GM13976 (cell line): ENCODE measurements around the gene SLC39A13.
"Not testable (repeated sequence)": the region's sequence is repeated elsewhere in the genome, so short reads cannot be mapped to it uniquely, and the experiment has no call there.

Source experiments
- DNase-seq: peaks from one replicate; pipeline ENCODE4 v3.0.0; 2012; ENCODE audit warnings: low spot score
- in situ Hi-C: fragments of 300-500 bp; cut with MboI; formaldehyde crosslinking; loops from one replicate; pipeline ENCODE4 v1.12.0; 2022; ENCODE audit warnings: low sequenced_read_pairs, mixed read lengths, inconsistent platforms; ENCODE audit not compliant: unreplicated experiment
- TF ChIP-seq, protein P1 (sequence below): IDR thresholded peaks from 2 replicates; pipeline ENCODE4 v1.5.1; 2012; ENCODE audit warnings: borderline replicate concordance, mild to moderate bottlenecking; ENCODE audit not compliant: insufficient read depth; ENCODE audit errors: extremely low read depth, missing control alignments, control extremely low read depth

Gene SLC39A13

GRCh38 chr11:47454258-47454671 is 45.9 kb downstream of the SLC39A13 start:
- DNase-seq, result peak; percentile 82
- in situ Hi-C loops, result not testable (repeated sequence)
- TF ChIP-seq, protein P1, sequence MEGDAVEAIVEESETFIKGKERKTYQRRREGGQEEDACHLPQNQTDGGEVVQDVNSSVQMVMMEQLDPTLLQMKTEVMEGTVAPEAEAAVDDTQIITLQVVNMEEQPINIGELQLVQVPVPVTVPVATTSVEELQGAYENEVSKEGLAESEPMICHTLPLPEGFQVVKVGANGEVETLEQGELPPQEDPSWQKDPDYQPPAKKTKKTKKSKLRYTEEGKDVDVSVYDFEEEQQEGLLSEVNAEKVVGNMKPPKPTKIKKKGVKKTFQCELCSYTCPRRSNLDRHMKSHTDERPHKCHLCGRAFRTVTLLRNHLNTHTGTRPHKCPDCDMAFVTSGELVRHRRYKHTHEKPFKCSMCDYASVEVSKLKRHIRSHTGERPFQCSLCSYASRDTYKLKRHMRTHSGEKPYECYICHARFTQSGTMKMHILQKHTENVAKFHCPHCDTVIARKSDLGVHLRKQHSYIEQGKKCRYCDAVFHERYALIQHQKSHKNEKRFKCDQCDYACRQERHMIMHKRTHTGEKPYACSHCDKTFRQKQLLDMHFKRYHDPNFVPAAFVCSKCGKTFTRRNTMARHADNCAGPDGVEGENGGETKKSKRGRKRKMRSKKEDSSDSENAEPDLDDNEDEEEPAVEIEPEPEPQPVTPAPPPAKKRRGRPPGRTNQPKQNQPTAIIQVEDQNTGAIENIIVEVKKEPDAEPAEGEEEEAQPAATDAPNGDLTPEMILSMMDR, result peak; percentile 75

DNA sequence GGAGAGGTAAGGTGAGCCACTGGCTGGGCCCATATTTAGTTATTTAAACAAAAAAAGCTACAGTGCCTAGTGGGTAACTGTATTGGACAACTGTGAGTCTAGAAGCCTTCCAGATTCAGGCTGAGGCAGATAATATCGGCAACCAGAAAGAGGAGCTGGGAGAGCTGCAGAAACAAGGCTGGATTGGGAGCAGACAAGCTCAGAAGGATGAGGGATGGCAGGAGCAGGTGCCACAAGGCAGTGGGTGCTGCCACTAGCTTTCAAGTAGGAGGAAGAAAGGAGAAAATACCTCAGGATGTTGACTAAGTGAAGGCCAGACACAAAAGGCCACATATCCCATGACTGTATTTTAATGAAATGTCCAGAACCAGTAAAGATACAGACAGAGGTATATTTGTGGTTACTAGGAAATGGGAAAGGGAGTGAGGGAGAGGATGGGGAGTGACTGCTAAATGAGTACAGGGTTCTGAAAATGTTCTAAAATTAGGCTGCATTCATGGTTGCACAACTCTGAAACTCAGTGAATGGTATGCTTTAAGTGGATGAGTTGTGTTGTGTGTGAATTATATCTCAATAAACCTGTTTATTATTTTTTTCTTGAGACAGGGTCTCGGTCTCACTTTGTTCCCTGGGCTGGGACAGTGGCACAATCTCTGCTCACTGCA is 52.3 kb downstream of the SLC39A13 start:
- no peak for DNase-seq
- TF ChIP-seq, protein P1, result no peak
- in situ Hi-C loops, result no loop called here

DNA sequence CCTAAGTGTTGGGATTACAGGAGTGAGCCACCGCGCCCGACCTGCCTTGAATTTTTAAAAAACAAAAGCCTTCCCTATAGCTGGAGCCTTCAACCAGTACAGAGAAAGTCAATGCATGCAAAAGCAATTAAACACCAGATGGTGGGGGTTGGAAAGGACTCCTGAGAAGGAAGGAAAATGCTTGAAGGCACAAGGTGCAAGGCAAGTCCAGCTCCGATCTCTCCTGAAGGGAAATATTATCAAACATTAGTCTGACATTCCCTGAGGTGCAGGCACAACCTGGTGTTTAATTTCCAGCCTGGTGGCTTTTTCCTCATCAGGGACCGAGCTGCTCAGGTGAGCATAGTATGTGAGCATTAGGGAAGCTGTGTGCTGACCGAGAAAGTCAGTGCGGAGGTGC is 53.5 kb downstream of the SLC39A13 start:
- TF ChIP-seq, protein P1, result no peak

DNA sequence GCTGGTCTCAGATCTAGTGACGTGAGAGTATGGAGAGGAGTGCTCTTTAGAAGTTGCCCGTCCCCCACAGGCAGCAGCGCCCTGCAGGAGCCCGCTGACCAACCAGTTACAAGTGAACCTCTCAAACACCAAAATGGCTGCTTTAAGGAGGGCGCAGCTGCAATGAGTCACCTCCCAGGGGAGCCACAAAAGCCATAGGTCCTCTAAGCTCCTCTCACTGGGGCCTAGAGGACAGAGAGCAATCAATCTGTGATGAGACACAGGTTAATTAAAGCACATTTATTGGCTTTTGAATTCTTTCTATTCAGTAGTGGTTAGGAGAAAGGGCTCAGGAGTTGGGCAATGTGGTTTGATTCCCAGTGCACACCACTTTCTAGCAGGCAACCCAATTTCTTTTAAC is 56.1 kb downstream of the SLC39A13 start:
- in situ Hi-C loops, result no loop called here
- no peak for DNase-seq
- TF ChIP-seq, protein P1, result no peak

More for the DNA sequence above, 53.5 kb downstream of the SLC39A13 start:
- no peak for DNase-seq
- in situ Hi-C loops, result no loop called here
